B cell (primary cell): ENCODE measurements around the gene SRRM5. TPM values are rescaled to one million over a fixed set of nuclear protein-coding genes. Genes with fewer than 3 reads are reported as not detected.
"Not testable (repeated sequence)": the region's sequence is repeated elsewhere in the genome, so short reads cannot be mapped to it uniquely, and the experiment has no call there.

ENCODE experiments used
- ATAC-seq: fragments of 200-7000 bp; cut with Tn5 transposase; one replicate; pipeline ENCODE4 v1.10.0; 2021; ENCODE audit warnings: low read depth, mild to moderate bottlenecking, moderate number of reproducible peaks, moderate library complexity
- CTCF ChIA-PET: fragments of 350-600 bp; sonication (Branson Sonifier 250); formaldehyde crosslinking; loops from one replicate; lab custom pipeline; 2021; ENCODE audit warnings: antibody characterized with exemption, inconsistent platforms; lab: Charles Lee
- POLR2A ChIA-PET: fragments of 350-600 bp; sonication (Branson Sonifier 250); formaldehyde crosslinking; loops from one replicate; lab custom pipeline; 2021; ENCODE audit warnings: antibody characterized with exemption; lab: Charles Lee
- DNase-seq: peaks from one replicate; pipeline ENCODE4 v3.0.0; 2013
- H2AFZ ChIP-seq: 2 replicates; pipeline ENCODE4 v1.6.1; 2012; ENCODE audit warnings: mild to moderate bottlenecking, low read depth, low read length; ENCODE audit not compliant: insufficient read depth, poor library complexity, severe bottlenecking
- H3K27ac ChIP-seq, 2 donors: 1 replicate in 1 of 2; 2 replicates in 1 of 2; pipeline ENCODE4 v1.5.1; 2012 to 2013; ENCODE audit warnings: low read length in 2 of 2, mild to moderate bottlenecking in 2 of 2, moderate library complexity in 1 of 2
- H3K27me3 ChIP-seq, 4 experiments: fragments of 200-600 bp in 1 of 4; sonication (generic) in 1 of 4; replicated peaks in 1 of 4; 1 replicate in 2 of 4; 2 replicates in 2 of 4; pipeline versions ENCODE4 v1.6.1 to v1.7.0; 2013 to 2016; ENCODE audit warnings: low read length in 3 of 4, mild to moderate bottlenecking in 2 of 4, mixed read lengths in 1 of 4, moderate library complexity in 1 of 4; ENCODE audit not compliant: insufficient read depth in 4 of 4, control insufficient read depth in 3 of 4; ENCODE audit errors: control extremely low read depth in 1 of 4
- H3K36me3 ChIP-seq, 2 experiments: replicated peaks in 1 of 2; 1 replicate in 1 of 2; 2 replicates in 1 of 2; pipeline versions ENCODE4 v1.6.1 to v1.7.1; 2013; ENCODE audit warnings: low read length in 1 of 2; ENCODE audit not compliant: insufficient read depth in 2 of 2, control insufficient read depth in 1 of 2; ENCODE audit errors: control extremely low read depth in 1 of 2, extremely low read depth in 1 of 2
- H3K4me1 ChIP-seq, 2 donors: fragments of 200-600 bp in 1 of 2; sonication (generic) in 1 of 2; 1 replicate in 1 of 2; 2 replicates in 1 of 2; pipeline versions ENCODE4 v1.5.1 to v1.6.1; 2013 to 2017; ENCODE audit warnings: low read length in 2 of 2; ENCODE audit not compliant: control insufficient read depth in 2 of 2, insufficient read depth in 2 of 2
- H3K4me2 ChIP-seq: replicated peaks from 2 replicates; pipeline ENCODE3; 2012; ENCODE audit warnings: mild to moderate bottlenecking, low read depth, low read length; ENCODE audit not compliant: poor library complexity, severe bottlenecking
- H3K4me3 ChIP-seq, 5 experiments: fragments of 200-600 bp in 1 of 5; sonication (generic) in 1 of 5; 1 replicate in 3 of 5; 2 replicates in 2 of 5; pipeline versions ENCODE4 v1.5.1 to v1.7.0; 2011 to 2016; ENCODE audit warnings: low read length in 4 of 5, mild to moderate bottlenecking in 4 of 5, low read depth in 2 of 5, control low read depth in 1 of 5, moderate library complexity in 1 of 5; ENCODE audit not compliant: insufficient read depth in 1 of 5; ENCODE audit errors: control extremely low read depth in 1 of 5, extremely low read depth in 1 of 5
- H3K79me2 ChIP-seq: fragments of 200-600 bp; sonication (generic); one replicate; pipeline ENCODE4 v1.6.0; 2016; ENCODE audit warnings: low read length; ENCODE audit not compliant: control insufficient read depth, insufficient read depth
- H3K9ac ChIP-seq: fragments of 200-600 bp; sonication (generic); 2 replicates; pipeline ENCODE4 v1.6.1; 2017; ENCODE audit warnings: mild to moderate bottlenecking, low read length, moderate library complexity
- H3K9me3 ChIP-seq, 3 donors: one replicate each; pipeline versions ENCODE4 v1.6.1 to v1.7.1; 2013; ENCODE audit warnings: low read length in 2 of 3; ENCODE audit not compliant: control insufficient read depth in 2 of 3, insufficient read depth in 1 of 3; ENCODE audit errors: control extremely low read depth in 1 of 3
- H4K20me1 ChIP-seq: 2 replicates; pipeline ENCODE4 v1.6.0; 2012; ENCODE audit warnings: mild to moderate bottlenecking, low read length; ENCODE audit not compliant: insufficient read depth, control insufficient read depth, poor library complexity, severe bottlenecking
- H3K27ac Mint-ChIP-seq: one replicate; pipeline ENCODE4 v1.8.0; 2021; ENCODE audit warnings: mixed read lengths
- H3K27me3 Mint-ChIP-seq: one replicate; pipeline ENCODE4 v1.8.0; 2021; ENCODE audit warnings: mixed read lengths
- H3K4me1 Mint-ChIP-seq: one replicate; pipeline ENCODE4 v1.8.0; 2021; ENCODE audit warnings: mixed read lengths
- H3K4me3 Mint-ChIP-seq: one replicate; pipeline ENCODE4 v1.8.0; 2021; ENCODE audit warnings: mixed read lengths
- H3K9me3 Mint-ChIP-seq: one replicate; pipeline ENCODE4 v1.8.0; 2022; ENCODE audit warnings: mixed read lengths; ENCODE audit not compliant: insufficient read depth
- EZH2 ChIP-seq: IDR thresholded peaks from 2 replicates; pipeline ENCODE4 v1.6.1; 2012; ENCODE audit warnings: borderline replicate concordance, low read depth, mild to moderate bottlenecking, moderate library complexity, low read length; ENCODE audit not compliant: insufficient read depth, poor library complexity, severe bottlenecking
- WGBS: methylation state at CpG from one replicate; pipeline ENCODE4 v1.1.5; 2013; ENCODE audit warnings: missing lambda C conversion rate; ENCODE audit not compliant: insufficient coverage; 5-methylcytosine and 5-hydroxymethylcytosine counted together
- intact Hi-C: fragments of 100-400 bp; cut with micrococcal nuclease; formaldehyde crosslinking; loops from one replicate; pipeline ENCODE4 v1.10.0; 2022
- polyA plus RNA-seq: library from polyadenylated mRNA; depleted of rRNA; stranded (reverse); fragments of >200 nt; gene quantifications from 2 replicates; pipeline ENCODE4 v1.2.3, GENCODE V29; 2012
- total RNA-seq, 2 donors: library from RNA; stranded (reverse); fragments of 120-200 nt in 1 of 2; gene quantifications; 1 replicate in 1 of 2; 2 replicates in 1 of 2; pipeline versions ENCODE4 v1.2.3 to v1.2.4, GENCODE V29; 2013 to 2022

SRRM5 gene
- total and polyA plus RNA-seq, 2 donors (not counting 1 experiment from before 2014, with no cell fraction given) = 0.64 to 1.4 TPM

DNA sequence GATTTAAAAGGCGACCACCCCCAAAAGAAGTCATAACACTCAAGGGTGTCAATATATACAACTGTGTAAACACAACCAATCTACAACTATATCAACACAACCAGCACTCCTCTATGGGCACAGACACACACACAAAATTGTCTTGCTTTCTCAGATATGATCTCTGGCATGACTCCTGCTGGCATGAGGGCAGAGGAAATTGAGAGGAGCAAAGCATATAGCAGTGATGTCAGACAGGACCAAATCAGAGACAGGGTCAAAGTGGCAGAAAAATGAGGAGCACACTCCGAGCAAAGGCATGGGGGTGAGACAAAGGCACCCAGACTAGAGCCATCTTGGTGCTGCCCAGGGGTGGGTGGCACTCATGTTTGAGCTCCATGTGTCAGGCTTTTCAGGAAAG is 25.5 kb upstream of the SRRM5 start:
- TF ChIP-seq EZH2 = no peak
- H3K27ac Mint-ChIP-seq = no peak overlapping the region
- no peak overlapping the region for H3K4me3 Mint-ChIP-seq

DNA sequence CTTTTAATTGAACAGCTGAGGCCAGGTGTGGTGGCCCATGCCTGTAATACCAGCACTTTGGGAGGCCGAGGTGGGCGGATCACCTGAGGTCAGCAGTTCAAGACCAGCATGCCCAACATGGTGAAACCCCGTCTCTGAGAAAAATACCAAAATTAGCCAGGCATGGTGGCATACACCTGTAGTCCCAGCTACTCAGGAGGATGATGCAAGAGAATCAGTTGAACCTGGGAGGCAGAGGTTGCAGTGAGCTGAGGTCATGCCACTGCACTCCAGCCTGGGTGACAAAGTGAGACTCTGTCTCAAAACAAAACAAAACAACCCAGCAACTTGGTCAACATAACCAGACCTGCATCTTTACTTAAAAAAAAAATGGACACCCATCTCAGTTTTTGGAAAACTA is 24.9 kb upstream of the SRRM5 start:
- CTCF ChIA-PET, H3K27me3 Mint-ChIP-seq, H4K20me1 ChIP-seq, H3K27me3 ChIP-seq, H3K9me3 ChIP-seq, H3K4me3 Mint-ChIP-seq, H3K9ac ChIP-seq, H3K36me3 ChIP-seq, intact Hi-C loops, DNase-seq, POLR2A ChIA-PET, H3K27ac ChIP-seq, H3K9me3 Mint-ChIP-seq, H3K27ac Mint-ChIP-seq, ATAC-seq, H3K4me2 ChIP-seq, H2AFZ ChIP-seq, H3K4me3 ChIP-seq: not testable (repeated sequence)
- H3K79me2 ChIP-seq = peaks cover 11% of the 10 kb centered on the region
- 100% methylated on average over 2 of the region's 3 CpGs for WGBS
- H3K4me1 ChIP-seq = peaks cover 34 to 57% of the 10 kb centered on the region in 2 donors
- H3K4me1 Mint-ChIP-seq = peaks cover 49% of the 10 kb centered on the region

More for the DNA sequence above, 25.5 kb upstream of the SRRM5 start:
- WGBS = 79% methylated on average over 2 of the region's 2 CpGs
- ATAC-seq = no peak
- Histone ChIP-seq H3K36me3 (peaks cover 0 to 2% of the 10 kb centered on the region in 2 experiments), H4K20me1 (no peaks in the 10 kb centered on the region), H3K4me3 (no peak overlapping the region), H3K9me3 (peaks cover 0 to 8% (median 0%) of the 10 kb centered on the region in 3 donors), H3K79me2 (peaks cover 11% of the 10 kb centered on the region), H3K9ac (no peak overlapping the region), H3K27me3 (no peaks in the 10 kb centered on the region), H3K4me2 (no peak overlapping the region), H2AFZ (no peak overlapping the region), H3K4me1 (peaks cover 34 to 64% of the 10 kb centered on the region in 2 donors), H3K27ac (no peak overlapping the region)
- CTCF ChIA-PET = no interaction called here
- no peak for DNase-seq
- peaks cover 56% of the 10 kb centered on the region for H3K4me1 Mint-ChIP-seq
- POLR2A ChIA-PET = no interaction called here
- H3K27me3 Mint-ChIP-seq = no peaks in the 10 kb centered on the region
- intact Hi-C loops = no loop called here
- H3K9me3 Mint-ChIP-seq = no peaks in the 10 kb centered on the region
